Measurements from ENCODE around the gene TMEM229B. TPM values are rescaled to one million over a fixed set of nuclear protein-coding genes. Genes with fewer than 3 reads are reported as not detected.

TMEM229B gene
- total RNA-seq, 1 donor from 2014 or later = 3.7 TPM

DNA sequence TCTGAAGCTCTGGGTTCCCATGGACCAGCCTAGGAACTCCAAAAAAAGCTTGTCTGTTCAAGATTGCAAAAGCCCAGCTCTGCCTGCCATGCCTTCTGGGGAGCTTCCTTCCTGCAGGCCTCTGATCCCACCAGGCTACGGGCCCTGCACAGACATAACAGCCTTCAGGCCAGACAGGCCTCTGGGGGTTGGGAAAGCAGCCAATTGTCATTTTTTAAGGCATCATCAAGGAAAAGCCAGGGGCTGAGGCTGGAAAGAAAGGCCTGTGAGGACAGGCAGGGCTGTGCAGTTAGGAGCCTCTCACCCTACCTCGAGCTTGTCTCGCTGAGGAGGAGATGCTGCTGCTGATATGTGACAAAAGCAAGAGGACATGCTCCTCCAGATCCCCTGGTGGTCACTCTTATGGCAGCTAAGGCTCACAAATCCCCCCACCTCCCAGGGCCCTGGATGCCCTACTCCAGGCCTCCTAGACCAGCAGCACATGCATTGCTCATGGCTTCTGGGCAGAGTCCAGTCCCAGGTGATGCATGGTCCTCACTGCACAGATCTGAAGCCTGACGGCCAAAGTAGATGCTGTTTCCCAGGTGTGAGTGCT, 2.9 kb downstream of the TMEM229B start:
- intact Hi-C loops (cut with micrococcal nuclease) = no loop called here
- peaks cover 59% of the 10 kb centered on the region for H3K4me1 Mint-ChIP-seq

DNA sequence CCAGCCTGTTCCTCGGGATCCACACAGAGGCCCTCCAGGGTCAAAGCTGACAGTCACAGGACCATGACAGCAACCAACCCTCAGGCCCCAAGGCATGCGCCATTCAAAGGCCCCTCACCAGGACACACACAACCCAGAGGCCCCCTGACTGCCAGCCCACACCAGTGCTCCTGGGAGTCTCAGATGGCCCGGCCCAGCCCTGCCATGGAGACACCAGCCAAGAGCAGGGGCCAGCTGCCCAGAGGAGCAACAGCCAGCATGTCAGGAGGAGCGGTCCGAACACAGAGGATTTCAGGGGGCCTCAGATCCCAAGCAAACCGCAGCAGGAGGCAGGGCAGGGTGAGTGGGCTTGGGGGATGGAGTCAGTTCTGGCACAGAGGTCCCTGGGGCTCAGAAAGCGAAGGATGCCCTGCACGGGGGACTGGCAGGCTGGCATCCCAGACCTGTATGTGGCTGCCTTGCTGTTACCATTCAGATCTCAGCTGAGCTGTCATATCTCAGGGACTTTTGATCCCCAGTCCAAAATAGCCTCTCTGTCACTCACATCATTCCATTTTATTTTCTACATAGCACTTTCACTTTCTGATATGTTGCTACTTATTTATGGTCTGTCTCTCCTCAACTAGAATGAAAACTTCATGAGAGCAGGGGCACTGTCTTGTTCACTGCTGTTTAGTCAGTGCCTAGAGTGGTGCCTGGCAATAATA, 4.8 kb downstream of the TMEM229B start:
- no peak for DNase-seq
- peaks cover 15% of the 10 kb centered on the region for H3K36me3 Mint-ChIP-seq (ENCODE audit: low read depth)
- ChIA-PET CTCF (no interaction called here), POLR2A (no interaction called here)
- H3K9me3 Mint-ChIP-seq = no peaks in the 10 kb centered on the region
- peaks cover 40% of the 10 kb centered on the region for H3K4me1 Mint-ChIP-seq
- H3K27me3 Mint-ChIP-seq = no peaks in the 10 kb centered on the region
- ATAC-seq (ENCODE audit: low read depth) = no peak
- no peak overlapping the region for H3K27ac Mint-ChIP-seq
- intact Hi-C loops (cut with micrococcal nuclease) = no loop called here
- H3K4me3 Mint-ChIP-seq = no peak overlapping the region
- TF ChIP-seq, protein P1, sequence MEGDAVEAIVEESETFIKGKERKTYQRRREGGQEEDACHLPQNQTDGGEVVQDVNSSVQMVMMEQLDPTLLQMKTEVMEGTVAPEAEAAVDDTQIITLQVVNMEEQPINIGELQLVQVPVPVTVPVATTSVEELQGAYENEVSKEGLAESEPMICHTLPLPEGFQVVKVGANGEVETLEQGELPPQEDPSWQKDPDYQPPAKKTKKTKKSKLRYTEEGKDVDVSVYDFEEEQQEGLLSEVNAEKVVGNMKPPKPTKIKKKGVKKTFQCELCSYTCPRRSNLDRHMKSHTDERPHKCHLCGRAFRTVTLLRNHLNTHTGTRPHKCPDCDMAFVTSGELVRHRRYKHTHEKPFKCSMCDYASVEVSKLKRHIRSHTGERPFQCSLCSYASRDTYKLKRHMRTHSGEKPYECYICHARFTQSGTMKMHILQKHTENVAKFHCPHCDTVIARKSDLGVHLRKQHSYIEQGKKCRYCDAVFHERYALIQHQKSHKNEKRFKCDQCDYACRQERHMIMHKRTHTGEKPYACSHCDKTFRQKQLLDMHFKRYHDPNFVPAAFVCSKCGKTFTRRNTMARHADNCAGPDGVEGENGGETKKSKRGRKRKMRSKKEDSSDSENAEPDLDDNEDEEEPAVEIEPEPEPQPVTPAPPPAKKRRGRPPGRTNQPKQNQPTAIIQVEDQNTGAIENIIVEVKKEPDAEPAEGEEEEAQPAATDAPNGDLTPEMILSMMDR (IDR thresholded peaks at IDR 0.05) = no peak

More for the DNA sequence above, 2.9 kb downstream of the TMEM229B start:
- Mint-ChIP-seq H3K4me3 (no peak overlapping the region), H3K36me3 (ENCODE audit: low read depth) (peaks cover 15% of the 10 kb centered on the region), H3K27ac (no peak overlapping the region), H3K9me3 (no peaks in the 10 kb centered on the region), H3K27me3 (no peaks in the 10 kb centered on the region)
- ATAC-seq (ENCODE audit: low read depth) (no peak), DNase-seq (no peak)
- POLR2A ChIA-PET = interaction anchor here (1.0 kb wide), 1 partner anchor 115 kb away, joined by 3 read pairs; the partner anchor contains the start of gene PIGH
- CTCF ChIA-PET = interaction anchor here (1.0 kb wide), 1 partner anchor 20 kb away, joined by 3 read pairs; no protein-coding TSS in a partner anchor
- TF ChIP-seq, protein P1 (IDR thresholded peaks at IDR 0.05) = no peak

DNA sequence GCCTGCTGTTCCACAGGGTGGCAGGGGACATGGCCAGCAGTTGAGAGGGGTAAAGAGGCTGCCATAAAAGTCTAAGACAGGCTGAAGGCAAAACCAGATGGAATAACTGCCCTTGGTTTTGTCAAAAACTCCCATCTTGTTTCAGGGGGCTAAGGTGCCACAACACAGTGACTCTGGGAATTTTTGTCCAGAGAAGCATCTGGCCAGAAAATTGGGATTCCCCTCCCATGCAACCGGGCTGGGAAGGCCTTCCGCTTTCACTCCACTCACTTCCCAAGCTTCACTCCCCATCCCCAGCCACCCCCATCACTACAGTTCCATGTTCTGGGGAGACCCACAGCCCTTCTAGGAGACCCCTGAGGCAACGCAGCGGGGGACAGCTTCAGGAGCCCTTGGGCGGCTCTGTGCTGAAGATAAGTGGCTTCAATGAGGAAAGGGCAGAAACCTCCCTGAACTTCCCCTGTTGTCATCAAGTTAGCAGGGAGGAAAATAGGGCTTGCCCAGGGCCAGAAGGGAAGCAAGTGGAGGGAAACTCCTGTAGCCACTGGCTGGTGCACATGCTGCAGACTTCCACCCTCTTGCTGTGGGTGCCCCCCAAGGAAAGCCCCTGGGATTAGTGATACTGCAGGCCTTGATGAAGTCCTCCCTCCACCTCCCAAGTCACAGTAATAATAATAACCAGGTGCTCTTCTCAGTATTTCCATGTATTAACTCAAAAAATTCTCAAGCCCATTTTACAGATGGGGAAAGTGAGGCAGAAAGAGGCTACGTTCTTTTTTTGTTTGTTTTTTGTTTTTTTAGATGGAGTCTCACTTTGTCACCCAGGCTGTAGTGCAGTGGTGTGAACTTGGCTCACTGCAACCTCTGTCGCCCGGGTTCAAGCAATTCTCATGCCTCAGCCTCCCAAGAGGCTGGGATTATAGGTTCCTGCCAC, 6.0 kb downstream of the TMEM229B start:
- no peaks in the 10 kb centered on the region for H3K9me3 Mint-ChIP-seq
- no peak overlapping the region for H3K4me3 Mint-ChIP-seq
- H3K36me3 Mint-ChIP-seq (ENCODE audit: low read depth) = peaks cover 18% of the 10 kb centered on the region
- peaks cover 28% of the 10 kb centered on the region for H3K4me1 Mint-ChIP-seq
- CTCF ChIA-PET = no interaction called here
- POLR2A ChIA-PET = no interaction called here
- H3K27me3 Mint-ChIP-seq = no peaks in the 10 kb centered on the region
- no peak for DNase-seq
- ATAC-seq (ENCODE audit: low read depth) = no peak
- TF ChIP-seq, protein P1 (IDR thresholded peaks at IDR 0.05) = no peak
- intact Hi-C loops (cut with micrococcal nuclease) = no loop called here
- H3K27ac Mint-ChIP-seq = no peak overlapping the region

DNA sequence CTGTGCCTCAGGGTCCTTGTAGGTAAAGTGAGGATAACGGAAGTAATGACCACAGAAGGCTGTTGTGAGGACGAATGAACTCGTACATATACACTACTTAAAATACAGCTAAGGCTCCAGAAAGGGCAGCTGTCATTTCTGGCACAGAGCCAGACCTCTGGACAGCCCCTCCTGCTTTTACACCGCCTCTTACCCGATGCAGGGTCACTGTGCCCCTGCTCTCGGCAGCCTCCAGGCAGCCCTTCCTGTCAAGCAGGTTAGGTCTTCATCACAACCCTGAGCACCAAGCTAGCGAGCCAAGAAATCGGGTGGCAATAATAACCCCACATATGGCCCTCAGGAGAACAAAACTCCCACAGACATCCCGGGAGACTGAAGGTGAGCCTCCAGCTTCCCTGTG, 8.5 kb downstream of the TMEM229B start:
- peaks cover 13% of the 10 kb centered on the region for H3K36me3 Mint-ChIP-seq (ENCODE audit: low read depth)
- DNase-seq (no peak), ATAC-seq (ENCODE audit: low read depth) (no peak)
- no peaks in the 10 kb centered on the region for H3K9me3 Mint-ChIP-seq
- no peak overlapping the region for H3K4me3 Mint-ChIP-seq
- H3K27me3 Mint-ChIP-seq = no peaks in the 10 kb centered on the region
- H3K4me1 Mint-ChIP-seq = peaks cover 12% of the 10 kb centered on the region
- intact Hi-C loops (cut with micrococcal nuclease) = no loop called here
- POLR2A ChIA-PET = no interaction called here
- CTCF ChIA-PET = no interaction called here
- no peak overlapping the region for H3K27ac Mint-ChIP-seq
- TF ChIP-seq, protein P1 (IDR thresholded peaks at IDR 0.05) = no peak

DNA sequence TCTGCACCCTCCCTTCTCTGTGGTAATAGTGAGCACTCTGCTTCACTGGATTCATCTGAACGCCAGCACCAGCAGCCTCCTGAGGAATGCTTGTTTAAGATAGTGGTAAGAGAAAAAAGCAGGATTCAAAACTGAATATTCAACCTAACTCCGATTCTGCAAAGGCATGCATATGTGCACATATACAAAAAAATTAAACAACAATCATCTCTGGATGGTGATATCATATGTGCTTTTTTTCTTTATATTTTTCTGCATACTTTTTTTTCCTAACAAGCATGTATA, 9.8 kb downstream of the TMEM229B start:
- intact Hi-C loops (cut with micrococcal nuclease) = no loop called here
- H3K4me3 Mint-ChIP-seq = no peak overlapping the region
- CTCF ChIA-PET = no interaction called here
- ATAC-seq (ENCODE audit: low read depth) = no peak
- H3K27me3 Mint-ChIP-seq = no peaks in the 10 kb centered on the region
- DNase-seq = no peak
- no peak overlapping the region for H3K27ac Mint-ChIP-seq
- POLR2A ChIA-PET = no interaction called here
- TF ChIP-seq, protein P1 (IDR thresholded peaks at IDR 0.05) = no peak
- H3K4me1 Mint-ChIP-seq = peaks cover 3% of the 10 kb centered on the region
- H3K36me3 Mint-ChIP-seq (ENCODE audit: low read depth) = peaks cover 11% of the 10 kb centered on the region
- no peaks in the 10 kb centered on the region for H3K9me3 Mint-ChIP-seq

Data from activated B cell treated with CpG ODN at 0.5 μM for 24 hours (primary cell).